Adrenal gland (tissue), 12 donors: ENCODE measurements around the gene ATXN1. TPM values are rescaled to one million over a fixed set of nuclear protein-coding genes. Genes with fewer than 3 reads are reported as not detected.

Experiments used
- DNase-seq, 7 donors: peaks; one replicate each; pipeline ENCODE4 v3.0.0-alpha.2; 2019 to 2020
- H3K27ac ChIP-seq, 5 donors: fragments of 200-600 bp; sonication (generic) in 4 of 5; 1 replicate in 3 of 5; 2 replicates in 2 of 5; pipeline versions ENCODE4 v1.5.1 to v1.8.0; 2016 to 2020; ENCODE audit warnings: mild to moderate bottlenecking in 1 of 5
- H3K27me3 ChIP-seq: fragments of 200-600 bp; 2 replicates; pipeline ENCODE4 v1.8.0; 2021
- H3K36me3 ChIP-seq, 2 donors: fragments of 200-600 bp; replicated peaks in 1 of 2; 1 replicate in 1 of 2; 2 replicates in 1 of 2; pipeline versions ENCODE4 v1.5.1 to v1.8.0; 2018 to 2022
- H3K4me1 ChIP-seq, 2 donors: fragments of 200-600 bp; replicated peaks in 1 of 2; 1 replicate in 1 of 2; 2 replicates in 1 of 2; pipeline versions ENCODE4 v1.5.1 to v1.8.0; 2018 to 2021
- H3K4me3 ChIP-seq, 4 donors: fragments of 200-600 bp; sonication (generic) in 3 of 4; one replicate each; pipeline ENCODE4 v1.5.1; 2016 to 2018
- H3K9me3 ChIP-seq, 3 donors: fragments of 200-600 bp; sonication (generic) in 1 of 3; replicated peaks in 1 of 3; 1 replicate in 2 of 3; 2 replicates in 1 of 3; pipeline versions ENCODE4 v1.5.1 to v1.8.0; 2016 to 2021
- CTCF ChIP-seq, 6 experiments: fragments of 450-650 bp in 4 of 6; fragments of 200-600 bp in 2 of 6; sonication (generic) in 1 of 6; IDR thresholded peaks; 1 replicate in 5 of 6; 2 replicates in 1 of 6; pipeline versions ENCODE4 v1.5.1 to v1.8.0; 2016 to 2021; ENCODE audit warnings: antibody characterized with exemption in 6 of 6, mild to moderate bottlenecking in 2 of 6, moderate library complexity in 1 of 6
- POLR2A ChIP-seq, 2 donors: fragments of 450-650 bp; IDR thresholded peaks; one replicate each; pipeline ENCODE4 v1.6.1; 2017; ENCODE audit warnings: antibody characterized with exemption in 2 of 2, mild to moderate bottlenecking in 2 of 2, moderate library complexity in 1 of 2
- WGBS, 4 donors: extraction: QIAGEN DNeasy Blood & Tissue Kit in 2 of 4; methylation state at CpG; one replicate each; pipeline versions ENCODE4 v1.1.5 to v1.1.7; 2013 to 2017; 5-methylcytosine and 5-hydroxymethylcytosine counted together
- intact Hi-C, 2 donors: fragments of 100-400 bp; cut with DNase I; formaldehyde crosslinking; loops; one replicate each; pipeline versions ENCODE4 v1.14.1 to v1.15.0; 2022 to 2023
- polyA plus RNA-seq, 3 donors: library from polyadenylated mRNA; stranded (reverse); fragments of 200-250 nt in 2 of 3; fragments of 350-450 nt in 1 of 3; fragmentation: Illumina TruSeq in 1 of 3; extraction: RNeasy Lipid Tissue Mini Kit (QIAGEN cat#74804) in 1 of 3; gene quantifications; one replicate each; pipeline ENCODE4 v1.2.3, GENCODE V29; 2013 to 2014
- total RNA-seq, 9 donors: library from RNA; depleted of rRNA in 4 of 9; stranded (reverse); fragments of >200 nt in 4 of 9; fragments of 120-200 nt in 1 of 9; fragmentation: NEBNext Ultra II Directional in 1 of 9; extraction: Animal tissue kit (Norgen Biotek cat#: 25700) in 1 of 9; gene quantifications; one replicate each; pipeline versions ENCODE4 v1.1.0 to v1.2.4, GENCODE V29; 2013 to 2023
- donor health status: healthy with polysubstance abuse.
- donor health status: Bipolar disorder and iron deficiency.
- donor health status: DM: yes; HTN: yes; CAD: no.
- donor health status: DM: no; HTN: no; CAD: no.
- donor health status: DM: no; HTN: no; CAD: no.
- donor health status: DM: yes; HTN: yes; CAD: no.

ATXN1 gene
- total and polyA plus RNA-seq, 12 donors: 3.4 to 51.3 (median 25.4) TPM

- Histone ChIP-seq H3K4me1 (no peaks in the 10 kb centered on the region), H3K36me3 (no peaks in the 10 kb centered on the region), H3K9me3 (no peaks in the 10 kb centered on the region), H3K4me3 (no peak overlapping the region), H3K27me3 (no peaks in the 10 kb centered on the region), H3K27ac (peak overlapping the region in 1 of 5 donors; percentile 10)
- WGBS, 4 donors: 59 to 67% (median 62%) methylated on average over 6 to 7 of the region's 7 CpGs
- intact Hi-C loops: no loop called here
- DNase-seq: peak in 1 of 7 donors; percentile 16
- TF ChIP-seq POLR2A (IDR thresholded peaks at IDR 0.05) (no peak), CTCF (IDR thresholded peaks at IDR 0.05) (no peak)
Measured at GRCh38 chr6:16257999-16258708, 503.1 kb downstream of the ATXN1 start.

DNA sequence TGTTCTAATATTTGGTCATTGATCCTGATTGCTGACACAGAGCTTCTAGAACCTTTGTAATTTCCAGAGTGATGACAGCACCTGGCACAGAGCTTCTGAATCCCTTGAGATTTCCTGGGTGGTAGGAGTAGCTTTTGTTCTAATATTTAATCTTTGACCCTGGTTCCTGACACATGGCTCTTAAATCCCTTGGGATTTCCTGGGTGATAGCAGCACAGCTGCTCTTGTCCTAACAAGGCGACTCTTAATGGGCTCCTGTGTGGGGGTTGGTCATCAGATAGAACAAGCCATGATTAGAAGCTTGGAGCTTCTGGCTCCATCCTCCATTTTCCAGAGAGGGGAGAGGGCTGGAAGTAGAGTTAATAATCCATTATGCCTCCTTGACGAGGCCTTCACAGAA, 504.5 kb downstream of the ATXN1 start:
- no peaks in the 10 kb centered on the region for H3K9me3 ChIP-seq
- no peak overlapping the region for H3K4me3 ChIP-seq
- no peak overlapping the region for H3K27ac ChIP-seq
- WGBS, 4 donors: 88 to 100% (median 99%) methylated on average over 2 of the region's 2 CpGs
- H3K4me1 ChIP-seq: no peaks in the 10 kb centered on the region
- DNase-seq: no peak
- intact Hi-C loops: no loop called here
- no peaks in the 10 kb centered on the region for H3K27me3 ChIP-seq
- H3K36me3 ChIP-seq: no peaks in the 10 kb centered on the region
- TF ChIP-seq CTCF (IDR thresholded peaks at IDR 0.05) (no peak), POLR2A (IDR thresholded peaks at IDR 0.05) (no peak)

DNA sequence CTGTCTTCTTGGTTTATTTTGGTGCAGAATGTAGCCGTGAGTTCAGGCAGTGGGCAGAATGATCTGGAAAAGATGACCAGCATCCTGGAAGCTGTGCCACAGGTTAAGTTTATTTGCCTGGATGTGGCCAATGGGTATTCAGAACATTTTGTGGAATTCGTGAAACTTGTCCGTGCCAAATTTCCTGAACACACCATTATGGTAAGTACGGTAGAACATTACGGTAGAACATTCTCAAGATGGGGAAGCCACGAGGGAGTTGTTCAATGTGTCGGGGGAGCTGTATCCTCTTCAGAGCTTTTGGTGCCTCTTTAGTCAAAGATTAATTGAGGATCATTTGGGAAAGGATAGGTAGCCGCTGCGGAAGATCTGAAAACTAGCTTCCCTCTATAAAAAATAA, 506.7 kb downstream of the ATXN1 start:
- Histone ChIP-seq H3K27me3 (no peaks in the 10 kb centered on the region), H3K27ac (no peak overlapping the region), H3K36me3 (no peaks in the 10 kb centered on the region), H3K4me1 (no peaks in the 10 kb centered on the region), H3K9me3 (no peaks in the 10 kb centered on the region), H3K4me3 (no peak overlapping the region)
- intact Hi-C loops: no loop called here
- 94 to 98% (median 96%) methylated on average over 9 of the region's 9 CpGs for WGBS, 4 donors
- DNase-seq: no peak
- no peak for TF ChIP-seq CTCF (IDR thresholded peaks at IDR 0.05)
- TF ChIP-seq POLR2A (IDR thresholded peaks at IDR 0.05): no peak

GRCh38 chr6:16253399-16254144, 507.7 kb downstream of the ATXN1 start:
- Histone ChIP-seq H3K9me3 (no peaks in the 10 kb centered on the region), H3K27me3 (no peaks in the 10 kb centered on the region), H3K4me3 (no peak overlapping the region), H3K4me1 (no peaks in the 10 kb centered on the region), H3K36me3 (no peaks in the 10 kb centered on the region), H3K27ac (no peak overlapping the region)
- intact Hi-C loops: no loop called here
- 94 to 95% (median 95%) methylated on average over 10 of the region's 10 CpGs for WGBS, 4 donors
- DNase-seq: no peak
- TF ChIP-seq POLR2A (IDR thresholded peaks at IDR 0.05) (no peak), CTCF (IDR thresholded peaks at IDR 0.05) (no peak)
